ENCODE measurements around the gene FOXK2. TPM values are rescaled to one million over a fixed set of nuclear protein-coding genes. Genes with fewer than 3 reads are reported as not detected.

FOXK2 gene
- total and polyA plus RNA-seq, 2 of the 8 experiments (the other 6 are each of a cell fraction or from before 2014, with no cell fraction given): 34.7 to 64.9 TPM

DNA sequence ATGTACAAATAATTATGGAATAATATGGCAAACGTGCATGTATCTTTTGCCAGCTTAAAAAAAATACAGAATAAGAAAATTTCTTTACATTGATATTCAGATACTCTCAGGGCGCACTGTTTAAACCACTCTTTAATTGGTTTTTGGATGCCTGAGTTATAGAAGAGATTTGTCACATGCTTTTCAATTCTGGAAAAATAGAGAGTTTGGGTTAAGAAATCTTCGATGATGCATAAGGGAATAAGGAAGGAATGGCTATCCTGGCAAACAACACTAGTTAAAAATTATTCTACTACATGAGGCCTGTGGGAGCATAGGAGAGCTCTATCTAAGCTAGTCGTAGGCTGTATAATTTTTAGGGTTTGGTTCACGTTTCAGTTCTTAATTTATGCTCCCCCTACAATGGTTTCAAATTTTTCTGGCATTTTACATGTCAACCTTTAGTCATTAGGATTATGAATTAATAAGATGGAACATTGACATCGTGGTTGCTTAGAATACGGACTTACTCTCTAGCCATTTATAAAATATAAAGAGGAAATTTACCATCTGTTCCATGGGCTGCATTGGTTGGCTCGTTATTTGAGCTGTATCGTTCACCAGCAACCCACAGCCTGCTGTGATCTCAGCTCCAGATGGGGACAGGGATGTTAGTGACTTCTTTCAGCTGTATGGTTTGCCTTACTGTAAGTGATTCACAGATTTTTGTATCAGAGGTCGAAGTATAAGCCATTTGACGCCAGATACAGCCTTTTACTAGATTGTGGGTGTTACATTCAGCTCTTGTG, 45.1 kb upstream of the FOXK2 start:
- Histone ChIP-seq H3K9ac (replicated peaks in 1 of 4; ENCODE audit: extremely low read depth in 1 of 4, low read depth in 3 of 4, low read length in 3 of 4) (peak overlapping the region in 1 of 4 experiments; percentile 13; a peak in 1 of 7 replicates), H3K4me1 (replicated peaks in 1 of 4; ENCODE audit: control insufficient read depth in 3 of 4, insufficient read depth in 4 of 4, low read length in 3 of 4) (no peaks in the 10 kb centered on the region), H3K4me3 (ENCODE audit: extremely low read depth in 1 of 4, insufficient read depth in 2 of 4, low read depth in 3 of 4, low read length in 4 of 4) (no peak overlapping the region), H4K5ac (ENCODE audit: insufficient read length, low read depth, low read length) (no peak overlapping the region), H2AK5ac (ENCODE audit: low read depth, low read length) (no peak overlapping the region), H3K4ac (replicated peaks; ENCODE audit: insufficient read length, low read depth, low read length) (no peak overlapping the region), H2BK5ac (ENCODE audit: low read depth, low read length) (no peak overlapping the region), H3K27me3 (replicated peaks in 1 of 4; ENCODE audit: control insufficient read depth in 3 of 4, extremely low read depth in 1 of 4, insufficient read depth in 3 of 4, low read length in 3 of 4) (no peaks in the 10 kb centered on the region), H3K79me1 (ENCODE audit: low read depth, low read length) (no peaks in the 10 kb centered on the region), H2BK20ac (ENCODE audit: low read length) (no peak overlapping the region), H3K23me2 (ENCODE audit: low read depth, low read length) (no peaks in the 10 kb centered on the region), H3K4me2 (ENCODE audit: insufficient read depth in 1 of 2, low read depth in 2 of 2, low read length in 2 of 2) (no peak overlapping the region), H2BK120ac (replicated peaks; ENCODE audit: low read depth, low read length) (no peak overlapping the region), H2BK12ac (ENCODE audit: low read depth, low read length) (no peak overlapping the region), H3K23ac (ENCODE audit: insufficient read length) (no peak overlapping the region), H3K79me2 (ENCODE audit: control insufficient read depth in 1 of 2, insufficient read depth in 2 of 2, low read length in 2 of 2) (no peaks in the 10 kb centered on the region), H3K9me3 (ENCODE audit: insufficient read depth in 2 of 2, low read depth in 1 of 2, low read length in 1 of 2) (no peaks in the 10 kb centered on the region), H4K20me1 (replicated peaks in 1 of 2; ENCODE audit: control insufficient read depth in 1 of 2, insufficient read depth in 2 of 2, low read length in 2 of 2) (peaks cover 1% of the 10 kb centered on the region in 2 experiments), H3K14ac (ENCODE audit: insufficient read length) (no peak overlapping the region), H2AFZ (ENCODE audit: low read length) (no peak overlapping the region), H3K27ac (ENCODE audit: low read depth, low read length) (no peak overlapping the region), H4K8ac (ENCODE audit: extremely low read depth, insufficient read depth, low read length) (no peak overlapping the region), H3K18ac (ENCODE audit: extremely low read depth, low read length) (no peak overlapping the region), H3K56ac (replicated peaks; ENCODE audit: insufficient read length, low read depth, low read length) (no peak overlapping the region), H4K91ac (replicated peaks; ENCODE audit: insufficient read length, low read length) (no peak overlapping the region), H3K36me3 (ENCODE audit: control insufficient read depth in 2 of 4, insufficient read depth in 4 of 4, low read length in 3 of 4) (peaks cover 7 to 33% (median 19%) of the 10 kb centered on the region in 4 experiments), H2BK15ac (ENCODE audit: low read length) (no peak overlapping the region)
- no peak for FAIRE-seq
- CTCF ChIA-PET (ENCODE audit: partially characterized antibody): interaction anchor here (0.6 to 3.0 kb wide), 8 partner anchors 11 to 175 kb away, joined by 3 to 8 read pairs (median 4); no protein-coding TSS in a partner anchor
- DNase-seq (ENCODE audit: low read depth in 1 of 2, low spot score in 2 of 2): no peak
- POLR2A ChIA-PET (ENCODE audit: partially characterized antibody): interaction anchor here (0.6 kb wide), 1 partner anchor 36 kb away, joined by 3 read pairs; no protein-coding TSS in a partner anchor
- WGBS, 2 experiments (ENCODE audit: extremely low coverage in 1 of 2, insufficient coverage in 1 of 2, insufficient read length in 1 of 2, insufficient replicate concordance in 2 of 2, low coverage in 1 of 2, low lambda C conversion rate in 2 of 2, missing lambda C conversion rate in 1 of 2): 88% methylated on average over 11 of the region's 11 CpGs; no CpG with 5 or more reads in 1 of the 2 experiments
- TF ChIP-seq KDM4A (IDR thresholded peaks at IDR 0.05; ENCODE audit: low read depth, low read length, severe bottlenecking) (no peak), NRF1 (IDR thresholded peaks at IDR 0.05; ENCODE audit: low read depth, low read length) (no peak), CHD1 (IDR thresholded peaks at IDR 0.05; ENCODE audit: low read depth, low read length) (no peak), CTBP2 (IDR thresholded peaks at IDR 0.05; ENCODE audit: borderline replicate concordance, insufficient read depth, insufficient read length, low read length) (no peak), POLR2AphosphoS5 (IDR thresholded peaks at IDR 0.05; ENCODE audit: low read depth, low read length) (no peak), ASH2L (IDR thresholded peaks at IDR 0.05; ENCODE audit: low read length) (no peak), TCF12 (IDR thresholded peaks at IDR 0.05; ENCODE audit: low read depth, low read length) (no peak), KDM1A (IDR thresholded peaks at IDR 0.05; ENCODE audit: borderline replicate concordance, low read length) (no peak), TBP (IDR thresholded peaks at IDR 0.05; ENCODE audit: low read depth, low read length) (no peak), EZH2 (IDR thresholded peaks at IDR 0.05; ENCODE audit: low read depth, low read length, severe bottlenecking) (no peak), BCL11A (IDR thresholded peaks at IDR 0.05; ENCODE audit: low read depth in 2 of 2, low read length in 2 of 2) (no peak), EGR1 (IDR thresholded peaks at IDR 0.05; ENCODE audit: borderline replicate concordance, low read depth, low read length) (no peak), HDAC2 (IDR thresholded peaks at IDR 0.05; ENCODE audit: borderline replicate concordance in 1 of 2, low read depth in 2 of 2, low read length in 2 of 2) (no peak)
